NCI-H2107 (cell line): ENCODE measurements around the gene C2CD2.

Experiments used
- DNase-seq: peaks from one replicate; lab custom pipeline; 2025; lab: John Stamatoyannopoulos, UW

The C2CD2 gene

DNA sequence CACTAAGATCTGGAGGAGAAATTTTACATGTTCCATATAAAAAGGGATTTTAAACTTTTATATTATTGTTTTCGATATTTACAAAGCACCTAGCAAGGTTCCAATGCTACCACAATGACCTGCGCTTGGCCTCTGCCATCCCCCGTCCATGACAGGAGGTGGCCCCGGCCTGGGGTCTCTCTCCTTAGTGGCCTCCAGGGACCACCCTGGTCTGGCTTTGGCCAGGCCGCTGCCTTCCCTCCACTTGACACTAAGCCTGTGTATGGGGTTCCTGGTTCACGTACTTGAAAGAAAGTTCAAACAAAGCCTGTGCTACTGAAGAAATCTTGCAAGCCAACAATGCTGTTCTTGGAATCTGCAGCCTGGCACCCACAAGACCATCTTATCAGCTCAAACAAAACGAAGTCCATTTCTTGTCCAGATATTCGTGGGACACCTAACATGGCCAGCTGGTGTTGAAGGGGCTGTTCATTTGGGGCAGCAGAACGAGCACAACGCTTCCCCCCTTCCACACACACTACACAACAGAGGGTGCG, 87.5 kb downstream of the C2CD2 start:
- no peak for DNase-seq

DNA sequence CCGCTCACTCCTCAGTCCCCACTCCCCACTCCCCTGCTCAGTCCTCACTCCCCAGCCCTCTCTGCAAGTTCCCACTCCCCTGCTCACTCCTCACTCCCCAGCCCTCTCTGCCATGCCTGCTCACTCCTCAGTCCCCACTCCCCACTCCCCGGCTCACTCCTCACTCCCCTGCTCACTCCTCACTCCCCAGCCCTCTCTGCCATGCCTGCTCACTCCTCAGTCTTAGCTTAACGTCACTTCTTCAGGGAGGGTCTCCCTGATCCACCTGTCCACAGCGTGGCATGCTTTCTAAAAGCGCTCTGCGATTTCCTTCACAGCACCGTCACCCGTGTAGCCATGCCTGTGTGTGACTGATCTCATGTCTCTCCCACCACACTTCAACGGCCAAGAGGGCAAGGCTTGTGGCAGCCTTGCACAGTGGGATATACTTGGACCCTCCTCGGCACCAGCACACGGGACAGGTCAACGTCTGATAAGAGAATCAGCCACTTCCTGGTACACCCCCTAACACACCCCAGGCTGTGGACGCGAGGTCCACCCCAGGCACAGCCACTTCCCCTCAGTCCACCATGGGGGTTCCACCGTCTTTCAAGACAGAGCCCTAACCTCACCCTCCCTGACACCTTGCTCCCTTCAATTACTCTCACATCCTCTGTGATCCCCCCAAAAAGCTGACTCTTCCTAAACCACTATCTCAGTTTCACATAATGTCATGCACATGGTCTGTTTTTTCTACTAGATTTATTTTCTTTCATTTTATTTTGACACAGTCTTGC, 88.6 kb downstream of the C2CD2 start:
- no peak for DNase-seq

DNA sequence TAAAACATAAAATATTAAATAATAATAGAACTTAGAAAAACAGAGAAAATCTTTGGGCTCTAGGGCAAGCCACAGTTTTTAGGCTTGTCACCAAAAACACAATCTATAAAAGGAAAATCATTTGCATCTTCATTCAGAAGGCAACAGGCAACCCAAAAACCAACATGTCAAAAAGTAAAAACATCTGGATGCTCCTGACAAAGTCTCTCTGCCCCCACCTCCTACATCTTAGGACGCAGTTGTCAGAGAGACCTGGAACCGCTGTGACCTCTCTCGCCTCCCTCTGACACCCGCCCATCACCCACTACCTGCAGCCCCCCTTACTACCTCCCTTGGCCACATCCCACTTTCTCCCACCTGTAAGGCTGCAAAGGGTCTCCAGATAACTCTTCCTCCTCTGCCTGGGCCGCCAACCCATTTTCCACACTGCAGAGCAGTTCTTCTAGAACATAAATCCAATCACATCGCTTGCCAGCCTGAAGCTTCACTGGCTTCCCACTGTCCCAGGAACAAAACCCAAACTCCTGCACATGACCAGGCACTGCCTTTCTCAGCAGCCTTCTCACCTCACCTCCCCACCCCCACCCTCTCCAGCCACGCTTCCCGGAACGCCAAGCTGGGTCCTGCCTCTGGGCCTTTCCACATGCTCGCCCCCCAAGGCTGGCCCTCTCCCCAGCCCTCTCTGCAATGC, 89.4 kb downstream of the C2CD2 start:
- DNase-seq, result no peak

DNA sequence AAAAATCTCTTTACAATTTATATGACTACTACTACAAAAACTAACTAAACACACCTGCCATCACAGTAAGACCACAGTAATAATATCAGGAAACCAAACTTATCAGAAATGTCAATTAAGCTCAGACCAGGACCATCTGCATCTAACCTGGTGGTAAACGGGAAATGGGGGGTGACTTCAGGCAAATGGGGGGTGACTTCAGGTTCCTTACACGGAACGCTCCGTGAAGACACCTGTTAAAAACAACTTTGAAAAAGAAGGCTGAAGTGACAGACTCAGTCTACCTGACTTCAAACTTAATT, 90.4 kb downstream of the C2CD2 start:
- DNase-seq, result no peak

DNA sequence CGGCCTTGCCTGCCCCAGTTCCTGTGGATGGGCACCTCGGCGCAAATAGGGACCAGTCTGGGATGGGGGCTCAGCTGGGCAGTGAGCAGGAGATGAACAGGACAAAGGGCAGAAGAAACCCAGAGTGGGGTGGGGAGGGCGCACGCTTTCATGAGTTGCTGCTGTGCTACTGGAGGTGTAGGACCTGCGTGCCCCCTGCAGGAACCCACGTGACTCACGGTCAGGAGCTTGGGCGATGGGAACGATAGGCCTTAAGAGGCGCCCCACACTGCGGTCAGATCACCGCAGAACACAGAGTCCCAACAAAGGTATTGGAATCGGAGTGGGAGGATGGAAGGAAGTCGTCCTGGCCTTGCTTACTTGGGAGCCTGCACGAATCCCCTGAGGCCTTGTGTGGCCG, 91.8 kb downstream of the C2CD2 start:
- no peak for DNase-seq

DNA sequence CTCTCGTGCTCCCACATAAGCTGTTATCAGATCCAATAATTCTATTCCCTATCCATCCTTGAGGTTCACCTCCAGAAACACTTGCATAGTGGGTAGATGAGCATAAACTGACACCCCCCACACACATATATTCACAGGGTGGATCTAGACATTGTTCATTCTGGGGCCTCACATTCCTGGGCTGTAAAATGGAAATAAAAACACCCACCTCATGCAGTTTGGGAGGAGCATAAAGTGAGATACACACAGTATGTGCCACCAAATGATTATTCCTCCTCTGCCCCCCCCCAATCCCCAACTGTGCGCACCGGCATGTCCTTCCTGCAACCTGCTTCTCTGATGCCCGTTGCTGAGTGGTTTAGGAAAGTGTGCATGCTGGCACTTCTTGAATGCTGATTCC, 92.6 kb downstream of the C2CD2 start:
- no peak for DNase-seq

DNA sequence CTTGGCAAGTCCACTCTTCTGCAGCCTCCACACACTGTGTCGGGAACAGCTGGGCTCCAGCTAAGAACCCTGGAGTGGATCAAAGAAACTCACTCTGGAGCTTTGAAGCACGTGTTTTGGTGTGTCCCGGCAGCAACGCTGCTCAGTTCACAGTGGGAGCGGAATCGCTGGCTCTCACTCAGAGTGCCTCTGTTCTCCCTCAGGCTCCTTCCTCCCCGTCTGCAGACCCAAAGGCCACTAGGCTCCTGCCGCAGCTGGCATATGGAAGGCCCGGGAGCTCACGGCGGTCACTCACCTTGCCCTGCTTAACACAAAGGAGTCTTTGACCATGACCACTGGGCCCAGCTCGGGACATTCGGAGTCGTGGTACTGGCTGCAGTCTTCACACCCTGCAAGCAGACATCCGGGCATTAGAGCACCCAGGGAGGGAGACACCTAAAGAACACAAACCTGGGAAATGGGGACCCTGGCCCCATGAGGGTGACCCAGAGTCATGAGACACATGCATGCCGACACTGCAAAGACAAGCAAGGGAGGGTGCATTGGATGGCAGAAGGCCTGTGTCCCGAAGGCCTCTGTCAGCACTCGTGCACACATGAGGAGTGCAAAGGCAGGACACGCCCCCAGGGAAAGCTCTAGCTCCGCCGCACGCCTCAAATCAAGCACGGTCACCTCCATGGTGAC, 94.4 kb downstream of the C2CD2 start:
- DNase-seq, result no peak

DNA sequence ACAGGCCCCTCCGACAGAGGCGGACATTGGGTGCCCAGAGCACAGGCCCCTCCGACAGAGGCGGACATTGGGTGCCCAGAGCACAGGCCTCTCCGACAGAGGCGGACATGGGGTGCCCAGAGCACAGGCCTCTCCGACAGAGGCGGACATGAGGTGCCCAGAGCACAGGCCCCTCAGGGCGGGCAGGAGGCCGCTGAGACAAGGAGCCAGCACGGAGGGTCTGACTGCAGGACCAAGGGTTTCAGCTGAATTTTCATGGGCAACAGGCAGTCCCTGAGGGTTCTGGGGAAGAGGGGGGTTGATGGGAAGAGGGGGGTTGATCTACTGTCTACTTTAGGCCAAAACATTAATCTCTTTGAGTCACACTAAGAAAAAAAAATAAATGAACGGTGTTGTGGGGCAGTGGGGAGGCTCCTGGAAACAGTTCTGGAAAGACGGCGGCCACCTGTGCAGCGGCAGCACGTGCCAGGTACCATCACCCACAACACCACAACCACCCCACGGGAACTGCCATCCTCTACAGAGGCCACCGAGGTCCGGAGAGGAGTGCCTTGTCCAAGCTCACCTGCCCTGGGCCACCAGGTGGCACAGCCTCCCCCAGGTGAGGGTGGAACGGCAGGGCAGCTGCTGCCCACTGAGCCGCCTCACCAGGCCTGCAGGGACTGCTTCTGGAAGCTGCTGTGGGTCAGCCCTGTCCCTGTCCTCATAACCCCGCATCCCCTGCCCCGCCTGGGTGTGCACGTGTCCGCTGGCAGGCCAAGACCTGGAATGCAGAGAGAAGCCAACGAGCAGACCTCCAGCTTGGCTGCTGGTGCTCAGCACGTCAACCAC, 95.1 kb downstream of the C2CD2 start:
- DNase-seq, result no peak

DNA sequence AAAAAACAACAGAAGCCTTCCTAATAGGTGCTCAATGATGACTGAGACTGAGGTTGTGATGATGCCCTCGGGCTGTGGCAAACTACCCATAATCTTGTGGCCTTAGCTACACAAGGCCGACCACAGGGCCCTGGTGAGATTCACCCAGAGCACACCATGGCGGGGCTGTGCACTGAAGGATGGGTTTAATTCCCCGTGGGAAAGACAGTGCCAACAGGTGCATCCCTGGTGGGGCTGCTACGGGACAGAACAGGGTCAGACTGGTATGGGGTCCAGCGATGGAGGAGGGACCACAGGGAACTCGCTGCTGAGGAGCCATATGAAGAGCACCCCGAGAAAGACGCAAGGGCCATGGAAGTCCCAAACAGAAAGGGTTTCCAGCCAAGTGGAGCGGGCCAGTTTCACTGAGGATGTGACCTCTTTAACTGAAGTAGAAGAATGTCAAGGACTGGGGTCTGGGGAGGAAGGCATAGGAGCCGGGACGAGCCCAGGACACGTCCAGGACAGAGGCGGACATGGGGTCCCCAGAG, 96.0 kb downstream of the C2CD2 start:
- no peak for DNase-seq

DNA sequence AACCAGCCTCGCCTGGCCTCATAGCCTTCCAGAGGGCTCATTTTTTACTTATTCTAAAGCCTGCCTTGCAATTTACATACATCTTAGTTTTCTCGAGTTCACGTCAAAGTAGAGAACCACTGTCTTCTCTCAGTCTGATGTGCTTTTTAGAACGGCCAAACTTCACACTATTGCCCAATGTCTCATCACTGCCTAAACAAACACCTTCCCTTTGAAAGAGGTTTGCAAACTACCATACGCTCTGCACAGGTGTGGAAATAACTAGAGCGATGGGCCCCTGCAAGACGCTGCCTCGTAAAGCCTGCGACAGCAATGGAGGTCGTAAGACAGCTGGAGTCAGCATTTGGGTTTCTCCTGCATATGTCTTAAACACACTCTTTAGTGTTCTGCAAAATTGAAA, 97.2 kb downstream of the C2CD2 start:
- DNase-seq, result no peak

DNA sequence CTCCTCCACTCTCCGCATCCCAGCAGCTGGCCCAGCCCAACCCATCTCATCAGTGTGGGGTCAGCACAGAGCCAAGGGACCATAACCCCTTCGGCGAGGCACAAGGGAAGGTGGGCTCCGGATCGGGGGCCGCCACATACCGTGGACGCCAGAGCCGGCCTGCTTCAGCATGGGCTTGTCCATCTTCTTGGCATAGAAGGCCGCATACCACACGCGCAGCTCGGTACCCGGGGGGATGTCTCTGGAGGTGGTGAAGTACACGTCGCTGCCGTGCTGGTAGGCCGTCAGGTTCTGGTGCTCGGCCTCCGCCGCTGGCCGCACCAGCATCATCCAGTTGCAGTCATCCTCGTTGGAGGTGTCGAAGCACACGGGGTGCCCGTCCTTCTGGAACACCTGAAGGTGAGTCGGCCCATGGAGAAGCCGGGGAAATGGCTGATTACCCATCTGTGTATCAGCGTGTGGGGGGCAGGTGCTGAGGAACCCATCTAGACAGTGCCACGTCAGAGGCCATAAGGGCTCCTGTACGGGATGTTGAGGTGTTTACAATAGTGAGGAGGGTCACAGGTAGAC, 99.3 kb downstream of the C2CD2 start:
- no peak for DNase-seq

DNA sequence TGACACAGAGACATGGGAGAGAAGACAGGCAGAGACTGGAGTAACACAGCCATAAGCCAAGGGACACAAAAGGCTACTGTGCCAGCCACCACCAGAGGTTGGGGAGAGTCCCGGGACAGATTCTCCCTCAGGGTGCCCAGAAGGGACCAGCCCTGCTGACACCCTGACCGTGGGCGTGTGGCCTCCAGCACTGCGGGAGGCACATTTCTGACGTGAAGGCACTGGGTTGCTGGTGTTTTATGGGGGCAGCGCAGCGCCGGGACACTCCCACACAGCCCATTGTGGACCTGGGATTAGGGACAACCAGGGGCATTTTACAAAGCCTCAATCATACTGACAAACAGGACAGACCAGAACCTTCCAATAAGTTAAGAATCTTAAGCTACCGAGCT, 100.9 kb downstream of the C2CD2 start:
- DNase-seq, result no peak

DNA sequence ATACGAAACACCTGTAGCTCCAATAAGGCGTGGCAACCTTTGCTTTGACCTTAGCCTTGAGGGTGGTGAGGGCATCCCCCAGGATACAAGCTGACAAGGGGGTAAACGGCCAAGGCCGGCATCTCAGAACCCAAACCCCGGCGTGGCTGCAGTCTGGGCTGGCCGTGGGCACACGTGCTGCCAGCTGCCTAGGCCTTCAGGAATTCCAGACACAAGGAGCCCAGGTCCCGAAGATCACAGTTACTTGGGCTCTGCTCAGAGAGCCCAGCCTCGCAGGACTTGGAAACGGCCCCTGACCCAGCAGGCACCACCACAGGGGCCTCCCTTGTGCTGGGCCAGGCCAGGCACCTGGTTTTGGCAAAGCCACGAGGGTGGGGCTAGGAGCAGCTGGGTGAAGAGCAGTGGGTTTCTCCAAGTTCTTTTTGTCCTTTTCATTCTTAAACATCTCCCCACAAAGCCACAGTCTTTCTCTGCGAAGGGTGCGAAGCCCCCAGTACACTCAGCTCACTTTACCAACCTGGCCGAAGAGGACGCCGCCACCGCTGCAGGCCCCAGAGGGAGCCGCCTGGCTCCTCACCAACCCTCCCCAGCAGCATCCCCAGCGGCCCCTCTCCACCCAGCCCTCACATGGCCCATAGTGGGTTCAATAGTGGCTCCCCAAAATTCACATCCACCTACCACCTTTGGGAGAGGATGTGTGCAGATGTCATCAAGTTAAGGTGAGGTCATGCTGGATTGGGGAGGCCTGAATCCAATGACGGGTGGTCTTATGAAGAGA, 101.5 kb downstream of the C2CD2 start:
- no peak for DNase-seq

DNA sequence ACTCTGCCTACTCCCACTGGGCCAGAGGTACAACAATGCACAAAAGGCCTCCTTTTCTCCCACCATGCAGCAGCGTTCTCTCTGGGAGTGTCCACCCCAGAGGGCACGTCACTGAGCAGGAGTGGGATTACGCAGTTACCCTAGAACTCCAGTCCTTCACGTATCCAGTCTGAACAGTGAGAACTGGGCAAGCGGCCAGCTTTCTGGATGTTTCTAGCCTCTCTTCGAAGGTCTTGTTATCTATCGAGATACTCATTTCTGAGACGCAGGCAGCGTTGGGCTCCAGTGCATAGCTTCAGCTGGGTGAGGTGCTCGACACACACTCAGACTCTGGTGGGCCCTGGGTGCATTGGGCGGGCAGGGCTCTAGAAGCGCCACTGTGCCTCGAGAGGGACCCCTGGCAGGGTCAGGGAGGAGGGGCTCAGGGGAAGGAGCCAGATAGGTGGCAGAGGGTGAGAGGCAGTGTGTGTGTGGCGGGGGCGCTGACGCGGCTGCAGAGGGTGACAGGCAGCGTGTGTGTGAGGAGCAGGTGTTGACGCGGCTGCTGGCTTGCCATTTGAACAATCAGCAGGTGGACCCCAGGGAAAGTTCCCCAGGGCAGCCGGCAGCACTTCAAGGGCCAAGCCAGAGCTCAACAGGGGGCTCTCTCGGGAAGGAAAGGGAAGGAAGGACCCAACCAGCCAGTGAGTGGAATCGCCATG, 102.6 kb downstream of the C2CD2 start:
- DNase-seq, result peak; percentile 59

DNA sequence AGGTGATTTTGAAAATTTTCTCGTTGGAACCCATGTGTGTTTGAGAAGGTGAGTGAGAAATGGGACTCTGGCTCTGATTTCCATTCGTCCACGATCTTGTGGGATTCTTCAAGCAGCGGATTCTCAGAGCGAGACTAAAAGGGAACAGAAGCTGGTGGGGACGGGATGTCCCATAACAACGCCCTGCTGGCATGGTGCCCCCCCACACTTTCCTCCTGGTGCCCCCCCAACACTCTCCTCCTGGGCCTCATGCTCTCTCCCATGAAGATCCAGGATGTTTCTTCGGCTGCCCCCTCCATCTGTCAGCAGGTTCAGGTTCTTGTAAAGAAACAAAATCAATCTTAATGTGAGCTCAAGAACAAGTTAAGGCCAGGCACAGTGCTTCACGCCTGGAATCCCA, 103.7 kb downstream of the C2CD2 start:
- DNase-seq, result no peak

DNA sequence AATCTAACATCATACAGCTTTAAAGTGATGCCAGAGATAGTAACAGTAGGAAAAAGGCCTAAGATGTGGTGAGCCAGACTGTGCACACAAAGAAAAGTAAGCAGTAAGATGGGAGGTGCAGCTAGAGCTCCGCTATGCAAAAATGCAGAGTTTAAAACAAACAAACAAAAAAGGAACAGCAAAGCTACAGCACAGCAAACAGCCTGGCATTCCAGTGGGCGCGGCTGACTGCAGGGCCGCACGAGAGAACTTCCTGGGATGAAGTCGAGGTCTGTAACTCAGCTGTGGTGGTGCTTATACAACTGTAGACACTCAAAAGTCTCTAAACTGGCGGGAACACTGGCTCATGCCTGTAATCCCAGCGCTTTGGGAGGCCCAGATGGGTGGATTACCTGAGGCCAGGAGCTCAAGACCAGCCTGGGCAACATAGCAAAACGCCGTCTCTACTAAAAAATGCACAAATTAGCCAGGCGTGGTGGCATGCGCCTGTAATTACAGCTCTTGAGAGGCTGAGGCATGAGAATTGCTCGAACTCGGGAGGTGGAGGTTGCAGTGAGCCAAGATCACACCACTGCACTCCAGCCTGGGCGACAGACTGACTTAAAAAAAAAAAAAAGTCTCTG, 104.7 kb downstream of the C2CD2 start:
- DNase-seq, result no peak

DNA sequence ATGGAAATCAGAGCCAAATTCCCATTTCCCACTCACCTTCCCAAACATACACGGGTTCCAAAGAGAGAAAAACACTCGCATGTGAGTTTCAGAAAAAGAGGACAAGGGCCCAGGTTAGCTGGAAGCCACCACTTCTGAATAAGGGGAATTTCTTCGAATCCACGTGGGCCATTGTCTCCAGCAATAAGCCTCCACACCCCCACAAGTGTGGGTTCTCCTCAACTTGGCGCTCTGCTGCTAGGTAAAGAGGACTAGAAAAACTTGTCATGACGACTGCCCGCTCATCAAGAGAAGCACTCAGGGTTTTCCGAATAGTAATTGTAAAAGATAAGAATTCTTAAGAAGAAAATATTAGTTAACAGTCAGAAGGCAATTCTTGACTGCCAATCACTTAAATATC, 105.3 kb downstream of the C2CD2 start:
- no peak for DNase-seq

DNA sequence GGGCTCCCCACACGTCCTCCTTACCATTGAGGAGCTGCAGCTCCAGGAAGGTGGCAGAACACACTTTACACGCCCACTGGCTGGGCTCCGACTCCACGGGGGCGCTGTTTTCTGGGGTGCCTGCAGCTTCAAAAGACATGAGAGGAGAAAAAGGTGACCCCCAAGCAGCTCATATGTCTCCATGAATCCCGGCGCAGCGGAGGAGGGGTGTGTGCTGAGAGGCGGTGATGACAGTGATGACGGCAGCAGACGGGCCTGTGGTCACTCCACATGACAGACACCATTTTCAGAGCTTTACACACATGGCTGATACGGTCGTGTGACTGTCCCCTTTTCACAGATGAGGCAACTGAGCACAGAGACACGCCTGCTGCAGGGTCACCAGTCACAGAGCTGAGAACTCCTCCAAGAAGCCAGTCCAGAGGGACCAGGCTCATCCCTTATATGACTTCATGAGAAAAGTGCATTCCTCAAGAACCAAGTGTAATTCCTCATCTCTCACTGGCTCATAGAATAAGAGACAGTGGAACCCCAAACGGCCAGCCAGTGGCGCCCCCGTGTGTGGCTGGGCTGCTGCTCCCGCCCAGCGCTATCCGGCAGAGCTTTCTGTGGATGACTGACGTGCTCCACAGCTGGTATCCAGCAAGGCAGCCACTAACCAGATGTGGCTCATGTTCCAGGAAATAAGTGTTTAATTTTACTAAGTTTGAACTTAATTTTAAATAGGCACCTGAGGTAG, 106.6 kb downstream of the C2CD2 start:
- no peak for DNase-seq

DNA sequence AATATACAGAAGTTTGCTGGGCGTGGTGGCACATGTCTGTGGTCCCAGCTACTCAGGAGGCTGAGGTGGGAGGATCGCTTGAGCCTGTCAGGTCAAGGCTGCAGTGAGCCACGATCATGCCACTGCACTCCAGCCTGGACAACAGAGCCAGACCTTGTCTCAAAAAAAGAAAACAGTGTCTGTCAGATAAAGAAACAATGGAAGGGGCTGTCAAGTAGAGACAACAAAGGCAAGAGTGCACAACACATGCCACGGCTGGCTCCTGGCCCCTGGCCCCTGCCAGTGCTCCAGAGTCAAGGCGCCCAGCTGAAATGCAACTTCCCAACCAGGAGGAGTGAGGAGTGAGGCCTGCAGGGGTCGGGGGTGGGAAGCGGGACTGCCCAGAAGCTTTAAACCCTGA, 107.3 kb downstream of the C2CD2 start:
- no peak for DNase-seq
